Mesothelial cell of epicardium (in vitro differentiated cells): ENCODE data around the gene UBA5. TPM values are rescaled to one million over a fixed set of nuclear protein-coding genes. Genes with fewer than 3 reads are reported as not detected.
"Not testable (repeated sequence)": the region's sequence is repeated elsewhere in the genome, so short reads cannot be mapped to it uniquely, and the experiment has no call there.

Source experiments
- DNase-seq, 2 experiments: peaks; one replicate each; pipeline ENCODE4 v3.0.0; 2021; ENCODE audit warnings: low spot score in 2 of 2; ENCODE audit not compliant: unreplicated experiment in 2 of 2
- H3K27ac Mint-ChIP-seq: 2 replicates; pipeline ENCODE4 v1.8.0; 2021; ENCODE audit warnings: mixed read lengths
- H3K27me3 Mint-ChIP-seq: 2 replicates; pipeline ENCODE4 v1.8.0; 2021; ENCODE audit warnings: low read depth, mixed read lengths
- H3K36me3 Mint-ChIP-seq: 2 replicates; pipeline ENCODE4 v1.8.0; 2021; ENCODE audit warnings: mixed read lengths
- H3K4me1 Mint-ChIP-seq: 2 replicates; pipeline ENCODE4 v1.8.0; 2021; ENCODE audit warnings: mixed read lengths
- H3K4me3 Mint-ChIP-seq: 2 replicates; pipeline ENCODE4 v1.8.0; 2021; ENCODE audit warnings: mild to moderate bottlenecking, moderate library complexity, mixed read lengths
- H3K9me3 Mint-ChIP-seq: 2 replicates; pipeline ENCODE4 v1.8.0; 2021; ENCODE audit warnings: mixed read lengths
- CTCF ChIP-seq: fragments of 200-600 bp; sonication (generic); IDR thresholded peaks from one replicate; pipeline ENCODE4 v1.5.0; 2021; ENCODE audit warnings: antibody characterized with exemption; ENCODE audit not compliant: unreplicated experiment
- total RNA-seq: library from RNA; stranded (reverse); gene quantifications from 3 replicates; pipeline ENCODE4 v1.2.1, GENCODE V29; 2021

Gene UBA5
- total RNA-seq, 1 donor from 2014 or later, result 37.9 TPM

- peaks cover 16% of the 10 kb centered on the region for H3K36me3 Mint-ChIP-seq
- no peak for TF ChIP-seq CTCF
- DNase-seq, result no peak
- no peaks in the 10 kb centered on the region for H3K9me3 Mint-ChIP-seq
- peaks cover 3% of the 10 kb centered on the region for H3K4me1 Mint-ChIP-seq
- H3K27me3 Mint-ChIP-seq, result no peaks in the 10 kb centered on the region
- H3K27ac Mint-ChIP-seq, result no peak overlapping the region
- no peak overlapping the region for H3K4me3 Mint-ChIP-seq
Measured at GRCh38 chr3:132630612-132631011, 29.5 kb upstream of the UBA5 start.

- H3K4me3 Mint-ChIP-seq, result no peak overlapping the region
- H3K36me3 Mint-ChIP-seq, result peaks cover 7% of the 10 kb centered on the region
- no peak overlapping the region for H3K27ac Mint-ChIP-seq
- H3K9me3 Mint-ChIP-seq, result no peaks in the 10 kb centered on the region
- DNase-seq, result no peak
- no peaks in the 10 kb centered on the region for H3K27me3 Mint-ChIP-seq
- peaks cover 2% of the 10 kb centered on the region for H3K4me1 Mint-ChIP-seq
- TF ChIP-seq CTCF, result no peak
Measured at GRCh38 chr3:132635052-132635451, 25.1 kb upstream of the UBA5 start.

GRCh38 chr3:132637590-132637989, 22.5 kb upstream of the UBA5 start:
- no peak for DNase-seq
- Mint-ChIP-seq H3K27me3 (no peaks in the 10 kb centered on the region), H3K4me3 (no peak overlapping the region), H3K36me3 (peaks cover 7% of the 10 kb centered on the region), H3K9me3 (no peaks in the 10 kb centered on the region), H3K27ac (no peak overlapping the region), H3K4me1 (no peaks in the 10 kb centered on the region)
- TF ChIP-seq CTCF, result no peak

- no peaks in the 10 kb centered on the region for H3K9me3 Mint-ChIP-seq
- no peak for DNase-seq
- H3K4me1 Mint-ChIP-seq, result no peaks in the 10 kb centered on the region
- TF ChIP-seq CTCF, result no peak
- H3K27ac Mint-ChIP-seq, result no peak overlapping the region
- H3K36me3 Mint-ChIP-seq, result peaks cover 7% of the 10 kb centered on the region
- no peaks in the 10 kb centered on the region for H3K27me3 Mint-ChIP-seq
- no peak overlapping the region for H3K4me3 Mint-ChIP-seq
Measured at GRCh38 chr3:132638706-132639105, 21.4 kb upstream of the UBA5 start.

GRCh38 chr3:132641427-132641826, 18.7 kb upstream of the UBA5 start:
- DNase-seq, H3K4me3 Mint-ChIP-seq, H3K27ac Mint-ChIP-seq, H3K4me1 Mint-ChIP-seq, H3K27me3 Mint-ChIP-seq, H3K9me3 Mint-ChIP-seq, H3K36me3 Mint-ChIP-seq: not testable (repeated sequence)

GRCh38 chr3:132641837-132642538, 18.1 kb upstream of the UBA5 start:
- peak; percentile 72 for TF ChIP-seq CTCF
- Mint-ChIP-seq H3K27ac (no peak overlapping the region), H3K27me3 (no peaks in the 10 kb centered on the region), H3K4me3 (no peak overlapping the region), H3K36me3 (peaks cover 3% of the 10 kb centered on the region), H3K9me3 (no peaks in the 10 kb centered on the region), H3K4me1 (no peaks in the 10 kb centered on the region)
- no peak for DNase-seq
